Mesothelial cell of epicardium (in vitro differentiated cells): ENCODE results near the gene TGFB2. TPM values are rescaled to one million over a fixed set of nuclear protein-coding genes. Genes with fewer than 3 reads are reported as not detected.

Source experiments
- DNase-seq, 2 experiments: peaks; one replicate each; pipeline ENCODE4 v3.0.0; 2021; ENCODE audit warnings: low spot score in 2 of 2; ENCODE audit not compliant: unreplicated experiment in 2 of 2
- H3K27ac Mint-ChIP-seq: 2 replicates; pipeline ENCODE4 v1.8.0; 2021; ENCODE audit warnings: mixed read lengths
- H3K27me3 Mint-ChIP-seq: 2 replicates; pipeline ENCODE4 v1.8.0; 2021; ENCODE audit warnings: low read depth, mixed read lengths
- H3K36me3 Mint-ChIP-seq: 2 replicates; pipeline ENCODE4 v1.8.0; 2021; ENCODE audit warnings: mixed read lengths
- H3K4me1 Mint-ChIP-seq: 2 replicates; pipeline ENCODE4 v1.8.0; 2021; ENCODE audit warnings: mixed read lengths
- H3K4me3 Mint-ChIP-seq: 2 replicates; pipeline ENCODE4 v1.8.0; 2021; ENCODE audit warnings: mild to moderate bottlenecking, moderate library complexity, mixed read lengths
- H3K9me3 Mint-ChIP-seq: 2 replicates; pipeline ENCODE4 v1.8.0; 2021; ENCODE audit warnings: mixed read lengths
- total RNA-seq: library from RNA; stranded (reverse); gene quantifications from 3 replicates; pipeline ENCODE4 v1.2.1, GENCODE V29; 2021
- TF ChIP-seq, protein P1 (sequence below): fragments of 200-600 bp; sonication (generic); IDR thresholded peaks from one replicate; pipeline ENCODE4 v1.5.0; 2021; ENCODE audit warnings: antibody characterized with exemption; ENCODE audit not compliant: unreplicated experiment

TGFB2 gene
- total RNA-seq, 1 donor from 2014 or later: 50.6 TPM

GRCh38 chr1:218322762-218323161, 22.4 kb upstream of the TGFB2 start:
- H3K9me3 Mint-ChIP-seq: no peaks in the 10 kb centered on the region
- no peak for DNase-seq
- TF ChIP-seq, protein P1, sequence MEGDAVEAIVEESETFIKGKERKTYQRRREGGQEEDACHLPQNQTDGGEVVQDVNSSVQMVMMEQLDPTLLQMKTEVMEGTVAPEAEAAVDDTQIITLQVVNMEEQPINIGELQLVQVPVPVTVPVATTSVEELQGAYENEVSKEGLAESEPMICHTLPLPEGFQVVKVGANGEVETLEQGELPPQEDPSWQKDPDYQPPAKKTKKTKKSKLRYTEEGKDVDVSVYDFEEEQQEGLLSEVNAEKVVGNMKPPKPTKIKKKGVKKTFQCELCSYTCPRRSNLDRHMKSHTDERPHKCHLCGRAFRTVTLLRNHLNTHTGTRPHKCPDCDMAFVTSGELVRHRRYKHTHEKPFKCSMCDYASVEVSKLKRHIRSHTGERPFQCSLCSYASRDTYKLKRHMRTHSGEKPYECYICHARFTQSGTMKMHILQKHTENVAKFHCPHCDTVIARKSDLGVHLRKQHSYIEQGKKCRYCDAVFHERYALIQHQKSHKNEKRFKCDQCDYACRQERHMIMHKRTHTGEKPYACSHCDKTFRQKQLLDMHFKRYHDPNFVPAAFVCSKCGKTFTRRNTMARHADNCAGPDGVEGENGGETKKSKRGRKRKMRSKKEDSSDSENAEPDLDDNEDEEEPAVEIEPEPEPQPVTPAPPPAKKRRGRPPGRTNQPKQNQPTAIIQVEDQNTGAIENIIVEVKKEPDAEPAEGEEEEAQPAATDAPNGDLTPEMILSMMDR: no peak
- H3K4me1 Mint-ChIP-seq: no peaks in the 10 kb centered on the region
- peaks cover 25% of the 10 kb centered on the region for H3K36me3 Mint-ChIP-seq
- no peak overlapping the region for H3K4me3 Mint-ChIP-seq
- no peaks in the 10 kb centered on the region for H3K27me3 Mint-ChIP-seq
- no peak overlapping the region for H3K27ac Mint-ChIP-seq

DNA sequence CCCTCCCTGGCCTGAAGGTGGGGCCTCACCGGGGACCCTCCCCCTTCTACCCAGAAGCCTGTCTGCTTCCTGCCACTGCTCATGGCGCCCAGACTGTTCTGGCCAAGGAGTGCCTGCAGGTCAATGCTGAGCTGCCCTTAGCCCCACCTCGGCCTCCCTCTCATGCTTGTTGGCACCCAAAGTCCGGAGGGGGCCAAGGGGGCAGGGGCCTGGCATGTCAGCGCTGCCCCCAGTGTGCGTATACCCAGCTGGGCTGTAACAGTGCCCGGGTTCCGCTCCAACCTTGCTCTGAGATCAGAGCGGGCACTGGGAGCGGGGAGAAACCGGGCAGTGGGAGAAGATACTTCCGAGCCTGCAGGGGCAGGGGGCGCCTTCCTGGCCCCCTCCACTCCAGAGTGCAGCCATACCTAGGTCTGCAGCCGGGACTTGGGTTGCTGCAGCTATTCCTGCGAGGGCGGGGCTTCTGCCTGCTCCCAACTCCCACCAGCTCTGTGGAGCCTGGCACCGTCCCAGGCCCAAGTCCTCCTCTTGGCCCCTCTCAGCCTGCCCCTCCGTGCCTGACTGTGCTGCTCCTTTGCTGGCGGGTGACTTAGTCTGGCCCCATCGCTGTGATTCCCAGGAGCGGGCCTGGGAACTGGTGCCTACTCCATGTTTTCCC, 21.4 kb upstream of the TGFB2 start:
- no peak for DNase-seq
- Mint-ChIP-seq H3K27ac (no peak overlapping the region), H3K36me3 (peaks cover 27% of the 10 kb centered on the region), H3K4me1 (no peaks in the 10 kb centered on the region), H3K9me3 (no peaks in the 10 kb centered on the region), H3K4me3 (no peak overlapping the region), H3K27me3 (no peaks in the 10 kb centered on the region)
- TF ChIP-seq, protein P1: no peak

- Mint-ChIP-seq H3K4me3 (no peak overlapping the region), H3K4me1 (no peaks in the 10 kb centered on the region), H3K9me3 (no peaks in the 10 kb centered on the region), H3K27ac (no peak overlapping the region), H3K27me3 (no peaks in the 10 kb centered on the region), H3K36me3 (peaks cover 27% of the 10 kb centered on the region)
- DNase-seq: no peak
- TF ChIP-seq, protein P1: no peak
These were observed 20.9 kb upstream of the TGFB2 start for GRCh38 chr1:218324226-218324580.

GRCh38 chr1:218328769-218329168, 16.4 kb upstream of the TGFB2 start:
- Mint-ChIP-seq H3K9me3 (no peaks in the 10 kb centered on the region), H3K27ac (no peak overlapping the region)
- TF ChIP-seq, protein P1: no peak

DNA sequence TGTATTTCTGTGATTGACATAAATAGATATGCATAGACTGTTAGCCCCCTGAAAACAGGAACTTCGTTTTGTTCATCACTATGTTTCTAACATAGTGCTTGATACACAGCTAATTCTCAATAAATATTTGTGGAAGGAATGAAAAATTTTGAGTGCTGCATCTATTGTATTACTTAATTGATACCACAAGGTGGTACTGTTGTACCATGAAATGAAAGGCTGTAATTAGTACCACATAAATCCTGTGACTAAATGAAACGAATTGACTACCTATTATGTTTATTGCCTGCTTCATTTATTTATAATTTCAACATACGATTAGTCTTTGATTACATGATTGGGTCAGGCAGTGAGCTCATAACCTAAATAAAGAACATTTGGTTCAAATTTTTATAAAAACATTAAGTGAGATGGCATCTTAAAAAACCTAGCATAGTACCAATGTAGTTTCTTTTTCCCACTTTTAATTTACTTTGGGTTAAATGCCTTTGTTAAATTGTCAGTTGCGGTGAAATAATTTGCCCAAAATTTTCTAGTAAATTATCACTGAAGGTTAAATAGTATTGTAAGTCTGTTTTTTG, 15.0 kb upstream of the TGFB2 start:
- DNase-seq: no peak
- peaks cover 12% of the 10 kb centered on the region for H3K36me3 Mint-ChIP-seq
- no peaks in the 10 kb centered on the region for H3K9me3 Mint-ChIP-seq
- no peaks in the 10 kb centered on the region for H3K27me3 Mint-ChIP-seq
- TF ChIP-seq, protein P1: peak; percentile 82
- H3K27ac Mint-ChIP-seq: no peak overlapping the region
- H3K4me1 Mint-ChIP-seq: peaks cover 2% of the 10 kb centered on the region
- no peak overlapping the region for H3K4me3 Mint-ChIP-seq

More at GRCh38 chr1:218328769-218329168, 16.4 kb upstream of the TGFB2 start:
- H3K27me3 Mint-ChIP-seq: no peaks in the 10 kb centered on the region
- DNase-seq: no peak
- peaks cover 2% of the 10 kb centered on the region for H3K4me1 Mint-ChIP-seq
- no peak overlapping the region for H3K4me3 Mint-ChIP-seq
- H3K36me3 Mint-ChIP-seq: peaks cover 20% of the 10 kb centered on the region

- Mint-ChIP-seq H3K27ac (no peak overlapping the region), H3K36me3 (peaks cover 6% of the 10 kb centered on the region), H3K4me1 (peaks cover 2% of the 10 kb centered on the region), H3K9me3 (no peaks in the 10 kb centered on the region), H3K4me3 (no peak overlapping the region), H3K27me3 (no peaks in the 10 kb centered on the region)
- no peak for DNase-seq
- TF ChIP-seq, protein P1: no peak
These were observed 12.7 kb upstream of the TGFB2 start for GRCh38 chr1:218332416-218332815.
